HepG2 (cell line): ENCODE results near the gene RAD51C. TPM values are rescaled to one million over a fixed set of nuclear protein-coding genes. Genes with fewer than 3 reads are reported as not detected.
"Not testable (repeated sequence)": the region's sequence is repeated elsewhere in the genome, so short reads cannot be mapped to it uniquely, and the experiment has no call there.

Source experiments
- ATAC-seq: fragments of 200-7000 bp; cut with Tn5 transposase; 3 replicates; pipeline ENCODE4 v1.9.1; 2020; ENCODE audit warnings: mild to moderate bottlenecking, moderate library complexity
- BruUV-seq: library from RNA; stranded (reverse); fragments of 400-500 nt; replicated peaks from 2 replicates; lab custom pipeline; 2021; lab: Mats Ljungman, UMichigan
- CTCF ChIA-PET: fragments of 300-600 bp; formaldehyde crosslinking; extraction: SDS; loops from one replicate; lab custom pipeline; 2021; ENCODE audit warnings: low total read pairs, inconsistent platforms, low intra/inter-chr PET ratio; lab: Yijun Ruan, JAX
- POLR2A ChIA-PET: fragments of 350-600 bp; sonication (Branson Sonifier 250); formaldehyde crosslinking; loops from one replicate; lab custom pipeline; 2020; ENCODE audit warnings: antibody characterized with exemption, inconsistent platforms; lab: Yijun Ruan, JAX
- DNase-seq: peaks from one replicate; pipeline ENCODE4 v3.0.0-alpha.2; 2015; ENCODE audit warnings: low spot score
- FAIRE-seq: peaks from 3 replicates; lab custom pipeline; 2011; peaks lifted over from hg19 to GRCh38; lab: Jason Lieb, UNC
- H2AFZ ChIP-seq: one replicate; pipeline ENCODE4 v1.6.1; 2011; ENCODE audit warnings: low read length, inconsistent platforms
- H3K27ac ChIP-seq: fragments of 300-600 bp; 3 replicates; pipeline ENCODE4 v1.8.0; 2011; ENCODE audit warnings: mixed run types, mild to moderate bottlenecking, mixed read lengths, low read length, inconsistent platforms; ENCODE audit not compliant: insufficient read depth; ENCODE audit errors: extremely low read length
- H3K27me3 ChIP-seq, 2 experiments: fragments of 200-600 bp in 1 of 2; 2 replicates in 1 of 2; 3 replicates in 1 of 2; pipeline versions ENCODE4 v1.6.0 to v1.8.0; 2011; ENCODE audit warnings: low read length in 2 of 2, mild to moderate bottlenecking in 2 of 2, moderate library complexity in 2 of 2, inconsistent platforms in 1 of 2; ENCODE audit not compliant: insufficient read depth in 2 of 2, control insufficient read depth in 1 of 2
- H3K36me3 ChIP-seq, 2 experiments: fragments of 200-600 bp in 1 of 2; replicated peaks in 1 of 2; 2 replicates in 1 of 2; 3 replicates in 1 of 2; pipeline versions ENCODE4 v1.5.1 to v1.8.0; 2011; ENCODE audit warnings: low read length in 2 of 2, inconsistent platforms in 1 of 2; ENCODE audit not compliant: insufficient read depth in 2 of 2, control insufficient read depth in 1 of 2
- H3K4me1 ChIP-seq: 2 replicates; pipeline ENCODE4 v1.5.1; 2012; ENCODE audit warnings: low read length, inconsistent platforms; ENCODE audit not compliant: insufficient read depth
- H3K4me2 ChIP-seq: 2 replicates; pipeline ENCODE4 v1.6.0; 2011; ENCODE audit warnings: low read depth, low read length, inconsistent platforms
- H3K4me3 ChIP-seq, 3 experiments: fragments of 200-600 bp in 1 of 3; sonication (generic), shearing (Covaris generic) in 1 of 3; replicated peaks in 1 of 3; 2 replicates each; pipeline ENCODE4 v1.5.1; 2011 to 2016; ENCODE audit warnings: low read length in 3 of 3, inconsistent platforms in 2 of 3, low read depth in 2 of 3, mild to moderate bottlenecking in 2 of 3, control low read depth in 1 of 3, mixed read lengths in 1 of 3; ENCODE audit not compliant: insufficient read depth in 1 of 3
- H3K79me2 ChIP-seq: one replicate; pipeline ENCODE4 v1.6.1; 2011; ENCODE audit warnings: low read length, inconsistent platforms; ENCODE audit not compliant: insufficient read depth
- H3K9ac ChIP-seq: 2 replicates; pipeline ENCODE4 v1.6.0; 2011; ENCODE audit warnings: mild to moderate bottlenecking, low read depth, low read length, inconsistent platforms; ENCODE audit not compliant: insufficient read depth
- H3K9me3 ChIP-seq: 2 replicates; pipeline ENCODE4 v1.5.1; 2012; ENCODE audit warnings: mild to moderate bottlenecking, low read length
- H4K20me1 ChIP-seq: 2 replicates; pipeline ENCODE4 v1.6.0; 2011; ENCODE audit warnings: inconsistent platforms, mild to moderate bottlenecking, low read length, moderate library complexity; ENCODE audit not compliant: insufficient read depth
- AGO1 ChIP-seq: fragments of 200-400 bp; formaldehyde crosslinking; IDR thresholded peaks from 2 replicates; pipeline ENCODE4 v1.6.1; 2017; ENCODE audit warnings: mild to moderate bottlenecking, low read depth, low read length, moderate library complexity; ENCODE audit not compliant: poor library complexity, severe bottlenecking
- AGO2 ChIP-seq: fragments of 200-400 bp; formaldehyde crosslinking; optimal IDR thresholded peaks from 2 replicates; pipeline ENCODE3; 2017; ENCODE audit warnings: mild to moderate bottlenecking, low read depth, low read length, moderate library complexity
- EHMT2 ChIP-seq: fragments of 200-600 bp; sonication (generic); IDR thresholded peaks from 2 replicates; pipeline ENCODE4 v1.7.0; 2017; ENCODE audit warnings: antibody characterized with exemption, low read depth, low read length, borderline replicate concordance
- KAT2B ChIP-seq: fragments of 150-350 bp; IDR thresholded peaks from 2 replicates; pipeline ENCODE4 v1.6.1; 2014; ENCODE audit warnings: low read depth, low read length, borderline replicate concordance
- KLF15 ChIP-seq: sonication (generic); formaldehyde crosslinking; IDR thresholded peaks from 2 replicates; pipeline ENCODE4 v1.8.1; 2023; ENCODE audit warnings: borderline replicate concordance, mild to moderate bottlenecking, inconsistent platforms, missing genetic modification reagents, mixed read lengths
- MED1 ChIP-seq: sonication (generic); formaldehyde crosslinking; IDR thresholded peaks from 2 replicates; pipeline ENCODE4 v1.4.0; 2020; ENCODE audit warnings: missing genetic modification reagents
- PRPF4 ChIP-seq: fragments of 200-400 bp; formaldehyde crosslinking; IDR thresholded peaks from 2 replicates; pipeline ENCODE4 v1.6.1; 2016; ENCODE audit warnings: low read length, low read depth; ENCODE audit not compliant: poor library complexity, severe bottlenecking
- RAD51 ChIP-seq: fragments of 450-650 bp; IDR thresholded peaks from 2 replicates; pipeline ENCODE4 v1.6.1; 2016; ENCODE audit warnings: borderline replicate concordance
- SRF ChIP-seq: IDR thresholded peaks from 2 replicates; pipeline ENCODE4 v1.6.1; 2011; ENCODE audit warnings: mild to moderate bottlenecking, low read depth, low read length, moderate library complexity
- TBL1XR1 ChIP-seq: fragments of 150-350 bp; IDR thresholded peaks from 2 replicates; pipeline ENCODE4 v1.6.1; 2014; ENCODE audit warnings: borderline replicate concordance, low read length; ENCODE audit not compliant: partially characterized antibody
- TEAD2 ChIP-seq: sonication (generic); formaldehyde crosslinking; IDR thresholded peaks from 2 replicates; pipeline ENCODE4 v1.9.0; 2021; ENCODE audit warnings: missing genetic modification reagents
- TMF1 ChIP-seq: sonication (generic); formaldehyde crosslinking; IDR thresholded peaks from 2 replicates; pipeline ENCODE4 v1.8.1; 2022; ENCODE audit warnings: low read depth, missing genetic modification reagents
- TP53 ChIP-seq: sonication (generic); formaldehyde crosslinking; conservative IDR thresholded peaks from 2 replicates; pipeline ENCODE4 v1.4.0; 2020; ENCODE audit warnings: missing genetic modification reagents
- YY1 ChIP-seq: IDR thresholded peaks from 2 replicates; pipeline ENCODE4 v1.6.1; 2011; ENCODE audit warnings: low read length, low read depth, moderate library complexity, mild to moderate bottlenecking; ENCODE audit not compliant: insufficient read depth, insufficient replicate concordance
- ZNF451 ChIP-seq: sonication (generic); formaldehyde crosslinking; IDR thresholded peaks from 2 replicates; pipeline ENCODE4 v1.5.0; 2020; ENCODE audit warnings: mild to moderate bottlenecking, missing genetic modification reagents
- ZNF570 ChIP-seq: sonication (generic); formaldehyde crosslinking; IDR thresholded peaks from 2 replicates; pipeline ENCODE4 v1.4.0; 2020; ENCODE audit warnings: mild to moderate bottlenecking, missing genetic modification reagents, borderline replicate concordance
- ZNF83 ChIP-seq: sonication (generic); formaldehyde crosslinking; IDR thresholded peaks from 2 replicates; pipeline ENCODE4 v1.4.0; 2020; ENCODE audit warnings: missing genetic modification reagents, mild to moderate bottlenecking, borderline replicate concordance
- ZSCAN30 ChIP-seq: sonication (generic); formaldehyde crosslinking; IDR thresholded peaks from 2 replicates; pipeline ENCODE4 v1.5.0; 2020; ENCODE audit warnings: mild to moderate bottlenecking, missing genetic modification reagents
- WGBS: methylation state at CpG from one replicate; pipeline ENCODE4 v1.1.6; 2017; ENCODE audit warnings: low lambda C conversion rate; 5-methylcytosine and 5-hydroxymethylcytosine counted together
- in situ Hi-C: cut with HindIII; loops from 2 replicates; pipeline ENCODE4 v1.10.0; 2017; ENCODE audit warnings: low pct_unique_long_range_greater_than_20kb; ENCODE audit not compliant: extremely low pct_ligation_motif_present
- intact Hi-C: fragments of 100-400 bp; cut with micrococcal nuclease; formaldehyde crosslinking; loops from one replicate; pipeline ENCODE4 v1.10.0; 2022; ENCODE audit not compliant: unreplicated experiment
- polyA plus RNA-seq, 8 experiments: library from polyadenylated mRNA; depleted of rRNA in 3 of 8; stranded (reverse) in 7 of 8; unstranded in 1 of 8; fragments of >200 nt; fragmentation: Illumina TruSeq in 4 of 8; extraction: Trizol in 4 of 8; gene quantifications; 2 replicates each; pipeline versions ENCODE4 v1.2.1 to v1.2.3, GENCODE V29; 2011 to 2016; ENCODE audit warnings: low read depth in 4 of 8, missing spikeins in 1 of 8, mixed read lengths in 1 of 8; ENCODE audit not compliant: insufficient read depth in 1 of 8
- total RNA-seq, 5 experiments: library from RNA; depleted of rRNA; stranded (reverse); fragments of >200 nt; fragmentation: Illumina TruSeq; extraction: Trizol; gene quantifications; 2 replicates each; pipeline ENCODE4 v1.2.3, GENCODE V29; 2016; ENCODE audit warnings: low read depth in 1 of 5
- TF ChIP-seq, protein P1 (sequence below): sonication (generic); formaldehyde crosslinking; IDR thresholded peaks from 2 replicates; pipeline ENCODE4 v1.5.0; 2020; ENCODE audit warnings: missing genetic modification reagents
- TF ChIP-seq, protein P2 (sequence below): sonication (generic); formaldehyde crosslinking; IDR thresholded peaks from 2 replicates; pipeline ENCODE4 v1.9.0; 2021; ENCODE audit warnings: missing genetic modification reagents, borderline replicate concordance

Gene RAD51C
- total and polyA plus RNA-seq, 2 of the 13 experiments (the other 11 are each of a cell fraction or from before 2014, with no cell fraction given) = 38.5 to 106 TPM

DNA sequence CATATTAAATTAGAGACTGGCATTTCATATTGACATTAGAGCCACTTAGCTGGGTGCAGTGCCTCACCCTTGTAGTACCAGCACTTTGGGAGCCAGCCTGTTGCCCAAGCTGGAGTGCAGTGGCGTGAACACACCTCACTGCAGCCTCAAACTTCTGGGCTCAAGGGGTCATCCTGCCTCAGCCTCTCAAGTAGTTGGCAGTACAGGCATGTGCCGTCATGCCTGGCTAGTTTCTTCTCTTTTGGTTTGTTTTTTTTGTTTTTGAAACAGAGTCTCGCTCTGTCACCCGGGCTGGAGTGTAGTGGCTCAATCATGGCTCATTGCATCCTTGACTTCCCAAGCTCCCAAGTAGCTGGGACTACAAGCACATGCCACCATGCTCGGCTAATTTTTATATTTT, 72.0 kb downstream of the RAD51C start:
- Histone ChIP-seq H3K79me2 (no peaks in the 10 kb centered on the region), H3K4me3 (no peak overlapping the region), H3K4me2 (no peak overlapping the region), H2AFZ (no peak overlapping the region), H3K36me3 (no peaks in the 10 kb centered on the region), H3K27ac (no peak overlapping the region), H3K9me3 (no peaks in the 10 kb centered on the region), H4K20me1 (no peaks in the 10 kb centered on the region), H3K27me3 (peaks cover 0 to 9% of the 10 kb centered on the region in 2 experiments; a peak in 3 of 5 replicates), H3K4me1 (no peaks in the 10 kb centered on the region), H3K9ac (no peak overlapping the region)
- WGBS = 26% methylated on average over 5 of the region's 5 CpGs
- in situ Hi-C loops = no loop called here
- ATAC-seq = no peak
- ChIA-PET CTCF (no interaction called here), POLR2A (no interaction called here)
- intact Hi-C loops = no loop called here
- no peak for FAIRE-seq
- DNase-seq = no peak
- TF ChIP-seq EHMT2 = no peak
- no peak for TF ChIP-seq ZSCAN30
- no peak for TF ChIP-seq TP53 (CRISPR knock-in tag)
- TF ChIP-seq KLF15 (CRISPR knock-in tag) = no peak
- TF ChIP-seq PRPF4 = no peak
- TF ChIP-seq, protein P1, sequence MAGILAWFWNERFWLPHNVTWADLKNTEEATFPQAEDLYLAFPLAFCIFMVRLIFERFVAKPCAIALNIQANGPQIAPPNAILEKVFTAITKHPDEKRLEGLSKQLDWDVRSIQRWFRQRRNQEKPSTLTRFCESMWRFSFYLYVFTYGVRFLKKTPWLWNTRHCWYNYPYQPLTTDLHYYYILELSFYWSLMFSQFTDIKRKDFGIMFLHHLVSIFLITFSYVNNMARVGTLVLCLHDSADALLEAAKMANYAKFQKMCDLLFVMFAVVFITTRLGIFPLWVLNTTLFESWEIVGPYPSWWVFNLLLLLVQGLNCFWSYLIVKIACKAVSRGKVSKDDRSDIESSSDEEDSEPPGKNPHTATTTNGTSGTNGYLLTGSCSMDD = no peak
- TF ChIP-seq AGO2 = no peak
- TF ChIP-seq ZNF570 = no peak
- TF ChIP-seq MED1 = no peak
- no peak for TF ChIP-seq RAD51
- TF ChIP-seq, protein P2, sequence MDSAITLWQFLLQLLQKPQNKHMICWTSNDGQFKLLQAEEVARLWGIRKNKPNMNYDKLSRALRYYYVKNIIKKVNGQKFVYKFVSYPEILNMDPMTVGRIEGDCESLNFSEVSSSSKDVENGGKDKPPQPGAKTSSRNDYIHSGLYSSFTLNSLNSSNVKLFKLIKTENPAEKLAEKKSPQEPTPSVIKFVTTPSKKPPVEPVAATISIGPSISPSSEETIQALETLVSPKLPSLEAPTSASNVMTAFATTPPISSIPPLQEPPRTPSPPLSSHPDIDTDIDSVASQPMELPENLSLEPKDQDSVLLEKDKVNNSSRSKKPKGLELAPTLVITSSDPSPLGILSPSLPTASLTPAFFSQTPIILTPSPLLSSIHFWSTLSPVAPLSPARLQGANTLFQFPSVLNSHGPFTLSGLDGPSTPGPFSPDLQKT (CRISPR knock-in tag) = no peak
- TF ChIP-seq KAT2B = no peak
- no peak for TF ChIP-seq SRF
- TF ChIP-seq TBL1XR1 = no peak
- TF ChIP-seq ZNF451 (CRISPR knock-in tag) = no peak
- no peak for TF ChIP-seq AGO1
- TF ChIP-seq TMF1 (CRISPR knock-in tag) = no peak
- no peak for TF ChIP-seq TEAD2 (CRISPR knock-in tag)
- TF ChIP-seq ZNF83 (CRISPR knock-in tag) = no peak
- TF ChIP-seq YY1 = no peak
- no TSS peak for BruUV-seq

DNA sequence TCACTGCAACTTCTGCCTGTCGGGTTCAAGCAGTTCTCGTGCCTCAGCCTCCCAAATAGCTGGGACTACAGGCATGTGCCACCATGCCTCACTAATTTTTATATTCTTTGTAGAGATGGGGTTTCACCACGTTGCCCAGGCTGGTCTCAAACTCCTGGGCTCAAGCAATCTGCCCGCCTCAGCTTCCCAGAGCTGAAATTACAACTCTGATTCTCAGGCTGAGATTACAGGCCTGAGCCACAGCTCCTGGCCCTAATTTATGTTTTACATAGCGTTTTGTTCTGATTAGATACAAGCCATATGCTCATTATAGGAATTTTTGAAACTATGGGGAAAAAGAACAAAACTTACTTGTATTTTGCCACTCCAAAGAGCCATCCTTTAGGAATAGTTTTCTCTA, 86.1 kb downstream of the RAD51C start:
- WGBS = 21% methylated on average over 5 of the region's 5 CpGs
- intact Hi-C loops, DNase-seq, POLR2A ChIA-PET, H4K20me1 ChIP-seq, H3K4me1 ChIP-seq, H3K9ac ChIP-seq, H3K4me2 ChIP-seq, BruUV-seq, in situ Hi-C loops, H3K4me3 ChIP-seq, ATAC-seq, H3K36me3 ChIP-seq, H3K27ac ChIP-seq, H3K79me2 ChIP-seq, H3K27me3 ChIP-seq, FAIRE-seq, H3K9me3 ChIP-seq, H2AFZ ChIP-seq, CTCF ChIA-PET: not testable (repeated sequence)
